Left lobe of liver (tissue), 2 donors: ENCODE measurements around the gene CDH13. TPM values are rescaled to one million over a fixed set of nuclear protein-coding genes. Genes with fewer than 3 reads are reported as not detected.

Experiments used
- ATAC-seq: fragments of 200-7000 bp; cut with Tn5 transposase; one replicate; pipeline ENCODE4 v1.9.1; 2020; ENCODE audit warnings: mild to moderate bottlenecking, moderate library complexity
- DNase-seq: peaks from one replicate; pipeline ENCODE4 v3.0.0-alpha.2; 2020; ENCODE audit warnings: low spot score
- total RNA-seq: library from RNA; stranded (reverse); gene quantifications from one replicate; pipeline ENCODE4 v1.2.1, GENCODE V29; 2021
- donor health status: DM: no; HTN: no; CAD: no; lungs with moderate emphysema.
- donor health status: DM: no; HTN: yes; CAD: no.

CDH13 gene
- total RNA-seq, 1 donor from 2014 or later = 0.18 TPM

- ATAC-seq = no peak
These were observed 1177.6 kb downstream of the CDH13 start for GRCh38 chr16:83804366-83804765.

GRCh38 chr16:83806036-83806435 lies 1179.3 kb downstream of the CDH13 start:
- ATAC-seq (no peak), DNase-seq (no peak)

More at GRCh38 chr16:83804366-83804765, 1177.6 kb downstream of the CDH13 start:
- no peak for DNase-seq

GRCh38 chr16:83806731-83807130 lies 1180.0 kb downstream of the CDH13 start:
- DNase-seq (no peak), ATAC-seq (no peak)

GRCh38 chr16:83807327-83807709 lies 1180.5 kb downstream of the CDH13 start:
- peak; percentile 51 for DNase-seq
- ATAC-seq = no peak

GRCh38 chr16:83807710-83808572 lies 1181.2 kb downstream of the CDH13 start, which contains the start of gene HSBP1:
Gene HSBP1 (plus strand): TSS chr16:83807978. CDS start chr16:83808077, 99 bp downstream.
- ATAC-seq (peak; percentile 98), DNase-seq (peak; percentile 97)

- no peak for DNase-seq
These were observed 1181.8 kb downstream of the CDH13 start for GRCh38 chr16:83808573-83809014.

GRCh38 chr16:83809092-83809491 lies 1182.3 kb downstream of the CDH13 start:
- DNase-seq (no peak), ATAC-seq (no peak)

More at GRCh38 chr16:83808573-83809014, 1181.8 kb downstream of the CDH13 start:
- ATAC-seq = no peak

GRCh38 chr16:83810901-83811300 lies 1184.1 kb downstream of the CDH13 start:
- ATAC-seq (no peak), DNase-seq (no peak)

GRCh38 chr16:83813823-83814658 lies 1187.3 kb downstream of the CDH13 start:
- no peak for DNase-seq
- no peak for ATAC-seq

GRCh38 chr16:83814659-83814985 lies 1187.9 kb downstream of the CDH13 start:
- ATAC-seq (no peak), DNase-seq (no peak)

GRCh38 chr16:83817022-83817421 lies 1190.3 kb downstream of the CDH13 start:
- DNase-seq (no peak), ATAC-seq (no peak)

GRCh38 chr16:83818276-83818675 lies 1191.5 kb downstream of the CDH13 start:
- no peak for DNase-seq
- ATAC-seq = no peak

GRCh38 chr16:83819361-83819760 lies 1192.6 kb downstream of the CDH13 start:
- DNase-seq (no peak), ATAC-seq (no peak)

- peak; percentile 79 for DNase-seq
- ATAC-seq = peak; percentile 99
These were observed 1199.6 kb downstream of the CDH13 start for GRCh38 chr16:83826146-83826913.

GRCh38 chr16:83830091-83830768 lies 1203.5 kb downstream of the CDH13 start:
- no peak for DNase-seq
- ATAC-seq = no peak

- ATAC-seq (no peak), DNase-seq (no peak)
These were observed 1204.1 kb downstream of the CDH13 start for GRCh38 chr16:83830769-83831455.

- DNase-seq (no peak), ATAC-seq (no peak)
These were observed 1204.8 kb downstream of the CDH13 start for GRCh38 chr16:83831456-83831987.

GRCh38 chr16:83833921-83834320 lies 1207.2 kb downstream of the CDH13 start:
- no peak for DNase-seq
- no peak for ATAC-seq
